K562 (cell line): ENCODE data around the gene BCAP31. TPM values are rescaled to one million over a fixed set of nuclear protein-coding genes. Genes with fewer than 3 reads are reported as not detected.
A peak's percentile ranks its signal among the peaks of the same experiment; 100 is the strongest.

Experiments
- ATAC-seq: fragments of 200-7000 bp; cut with Tn5 transposase; 3 replicates; pipeline ENCODE4 v1.9.1; 2020; ENCODE audit warnings: moderate library complexity
- BruUV-seq: library from RNA; stranded (reverse); fragments of 400-500 nt; replicated peaks from 2 replicates; lab custom pipeline; 2021; lab: Mats Ljungman, UMichigan
- CTCF ChIA-PET: fragments of 300-600 bp; formaldehyde crosslinking; extraction: SDS; loops from one replicate; lab custom pipeline; 2021; ENCODE audit warnings: low intra/inter-chr PET ratio; lab: Yijun Ruan, JAX
- POLR2A ChIA-PET: fragments of 300-600, 350-650 bp; sonication (Branson Sonifier 250); formaldehyde crosslinking; extraction: SDS; loops from one replicate; lab custom pipeline; 2021; ENCODE audit warnings: antibody characterized with exemption, inconsistent platforms; lab: Yijun Ruan, JAX
- DNase-seq, 4 experiments: peaks; one replicate each; pipeline versions ENCODE4 v3.0.0 to v3.0.0-alpha.2; 2011 to 2018; ENCODE audit warnings: low spot score in 3 of 4, mixed read lengths in 3 of 4; ENCODE audit errors: extremely low read depth in 1 of 4
- FAIRE-seq: peaks from 2 replicates; lab custom pipeline; 2011; peaks lifted over from hg19 to GRCh38; lab: Jason Lieb, UNC
- H2AFZ ChIP-seq: 2 replicates; pipeline ENCODE4 v1.6.0; 2011; ENCODE audit warnings: low read depth, low read length, control low read depth, inconsistent platforms
- H3K27ac ChIP-seq: fragments of 200-600 bp; 3 replicates; pipeline ENCODE4 v1.8.0; 2011; ENCODE audit warnings: low read depth, mild to moderate bottlenecking, control low read depth, inconsistent platforms, low read length, moderate library complexity, mixed read lengths; ENCODE audit errors: extremely low read depth
- H3K27me3 ChIP-seq, 2 experiments: fragments of 300-600 bp in 1 of 2; 2 replicates in 1 of 2; 3 replicates in 1 of 2; pipeline versions ENCODE4 v1.6.0 to v1.8.0; 2011; ENCODE audit warnings: inconsistent platforms in 2 of 2, low read length in 2 of 2, mild to moderate bottlenecking in 1 of 2, mixed read lengths in 1 of 2, moderate library complexity in 1 of 2; ENCODE audit not compliant: control insufficient read depth in 2 of 2, insufficient read depth in 2 of 2
- H3K36me3 ChIP-seq: fragments of 300-600 bp; 3 replicates; pipeline ENCODE4 v1.8.0; 2011; ENCODE audit warnings: mild to moderate bottlenecking, low read length, inconsistent platforms; ENCODE audit not compliant: control insufficient read depth, insufficient read depth
- H3K4me1 ChIP-seq, 2 experiments: fragments of 200-600 bp in 1 of 2; replicated peaks in 1 of 2; 2 replicates in 1 of 2; 3 replicates in 1 of 2; pipeline versions ENCODE4 v1.5.1 to v1.8.0; 2011; ENCODE audit warnings: inconsistent platforms in 2 of 2, low read length in 2 of 2, mild to moderate bottlenecking in 1 of 2, mixed read lengths in 1 of 2, moderate library complexity in 1 of 2; ENCODE audit not compliant: control insufficient read depth in 2 of 2, insufficient read depth in 2 of 2
- H3K4me2 ChIP-seq: 2 replicates; pipeline ENCODE4 v1.6.1; 2011; ENCODE audit warnings: low read length, control low read depth, inconsistent platforms, mixed read lengths; ENCODE audit not compliant: insufficient read depth
- H3K4me3 ChIP-seq: fragments of 200-600 bp; sonication (generic), shearing (Covaris generic); 2 replicates; pipeline ENCODE4 v1.5.1; 2016; ENCODE audit warnings: control low read depth, inconsistent platforms
- H3K79me2 ChIP-seq: fragments of 200-600 bp; 3 replicates; pipeline ENCODE4 v1.8.0; 2011; ENCODE audit warnings: low read length, inconsistent platforms; ENCODE audit not compliant: control insufficient read depth, insufficient read depth
- H3K9ac ChIP-seq, 2 experiments: 2 replicates each; pipeline versions ENCODE4 v1.6.0 to v1.6.1; 2011; ENCODE audit warnings: low read depth in 2 of 2, low read length in 2 of 2, control low read depth in 1 of 2, inconsistent platforms in 1 of 2, mild to moderate bottlenecking in 1 of 2, mixed read lengths in 1 of 2; ENCODE audit not compliant: insufficient read depth in 1 of 2
- H3K9me1 ChIP-seq: one replicate; pipeline ENCODE4 v1.6.0; 2011; ENCODE audit warnings: inconsistent platforms, mild to moderate bottlenecking, low read length, moderate library complexity; ENCODE audit not compliant: control insufficient read depth, insufficient read depth
- H3K9me3 ChIP-seq: replicated peaks from 2 replicates; pipeline ENCODE4 v1.5.1; 2011; ENCODE audit warnings: low read depth, low read length, inconsistent platforms; ENCODE audit not compliant: control insufficient read depth, insufficient read depth
- H4K20me1 ChIP-seq: replicated peaks from 2 replicates; pipeline ENCODE4 v1.6.1; 2011; ENCODE audit warnings: low read length, inconsistent platforms, mixed read lengths; ENCODE audit not compliant: control insufficient read depth, insufficient read depth
- ELF1 ChIP-seq: fragments of 200-800 bp; sonication (Bioruptor generic); IDR thresholded peaks from 2 replicates; pipeline ENCODE4 v1.6.1; 2016; ENCODE audit warnings: missing genetic modification characterization, missing compliant biosample characterization
- RBFOX2 ChIP-seq: fragments of 200-400 bp; formaldehyde crosslinking; IDR thresholded peaks from 2 replicates; pipeline ENCODE4 v1.6.1; 2017; ENCODE audit warnings: low read depth, mild to moderate bottlenecking, low read length, moderate library complexity
- WHSC1 ChIP-seq: IDR thresholded peaks from one replicate; pipeline ENCODE4 v1.6.1; 2012; ENCODE audit warnings: low read length, control low read depth, inconsistent platforms
- WGBS: fragments of 100-300 bp; shearing (Covaris generic); methylation state at CpG from one replicate; pipeline ENCODE4 v1.1.6; 2016; ENCODE audit warnings: low coverage, mixed read lengths; ENCODE audit not compliant: insufficient coverage; ENCODE audit errors: missing lambda C conversion rate; 5-methylcytosine and 5-hydroxymethylcytosine counted together
- in situ Hi-C: fragments of 300-500 bp; cut with MboI; formaldehyde crosslinking; loops from 4 replicates; pipeline ENCODE4 v1.15.0; 2018; ENCODE audit warnings: inconsistent platforms, mixed read lengths
- intact Hi-C: fragments of 100-400 bp; cut with micrococcal nuclease; formaldehyde crosslinking; loops from 2 replicates; pipeline ENCODE4 v1.14.2; 2022
- polyA plus RNA-seq, 8 experiments: library from polyadenylated mRNA; depleted of rRNA in 4 of 8; stranded (reverse) in 5 of 8; unstranded in 3 of 8; fragments of >200 nt; fragmentation: Nextera tagmentation in 2 of 8; fragmentation: Illumina TruSeq in 1 of 8; extraction: Ambion mirVana in 2 of 8; extraction: Trizol in 1 of 8; gene quantifications; 2 replicates each; pipeline versions ENCODE4 v1.2.1 to v1.2.3, GENCODE V29; 2011 to 2014; ENCODE audit warnings: inconsistent platforms in 1 of 8, missing spikeins in 1 of 8
- total RNA-seq, 7 experiments: library from RNA; depleted of rRNA in 6 of 7; stranded (reverse); fragments of >200 nt in 6 of 7; fragmentation: Illumina TruSeq in 2 of 7; extraction: Trizol in 2 of 7; gene quantifications; 2 replicates each; pipeline versions ENCODE4 v1.2.1 to v1.2.3, GENCODE V29; 2011 to 2021; ENCODE audit warnings: low replicate concordance in 1 of 7

Gene BCAP31
- total and polyA plus RNA-seq, 9 of the 15 experiments (the other 6 are each of a cell fraction or from before 2014, with no cell fraction given) = 156 to 683 (median 188) TPM

DNA sequence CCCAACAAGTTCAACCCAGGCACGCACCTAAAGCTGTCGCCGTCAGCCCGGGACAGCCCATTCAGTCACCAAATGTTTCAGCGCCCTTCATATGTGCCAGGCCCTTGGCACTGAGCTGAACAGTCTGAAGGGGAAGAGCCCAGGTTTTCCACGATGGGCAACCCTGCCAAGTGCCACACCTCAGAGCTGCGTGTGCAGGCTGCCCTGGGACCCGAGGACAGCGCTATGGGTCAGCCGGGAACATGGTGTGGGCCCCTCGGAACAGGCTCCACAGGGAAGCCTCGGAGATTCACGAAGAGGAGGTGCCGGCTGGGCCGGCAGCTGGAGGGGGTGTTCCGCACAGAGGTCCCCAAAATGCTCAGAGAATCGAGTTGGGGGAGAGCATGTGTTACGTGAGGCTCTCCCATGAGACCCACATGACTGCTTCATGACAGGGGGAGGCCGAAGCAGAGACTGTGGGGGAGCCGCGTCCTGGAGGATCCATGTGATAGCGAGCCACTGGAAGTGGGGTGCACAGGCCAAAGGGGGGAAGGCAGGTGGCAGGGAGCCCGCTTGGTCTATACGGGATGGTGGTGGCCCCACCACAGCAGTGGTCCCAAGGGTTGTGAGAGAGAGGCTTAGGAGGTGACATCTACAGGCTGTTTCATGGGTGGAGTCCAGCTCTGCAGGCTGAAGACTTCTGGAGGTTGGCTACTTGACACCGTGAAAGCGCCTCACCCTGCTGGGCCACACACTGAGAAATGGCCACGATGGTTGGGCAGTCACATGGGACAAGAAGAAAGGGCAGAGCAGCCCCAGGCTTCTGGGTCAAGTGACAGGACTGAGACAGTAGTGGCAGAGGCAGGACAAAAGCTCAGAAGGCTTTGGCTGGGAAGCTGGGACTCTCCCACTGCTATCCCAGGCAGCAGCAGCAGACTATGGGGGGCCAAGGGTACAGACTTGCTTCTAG lies 14.2 kb downstream of the BCAP31 start:
- WGBS = 82% methylated on average over 13 of the region's 27 CpGs
- Histone ChIP-seq H3K9me3 (no peaks in the 10 kb centered on the region), H3K27me3 (no peaks in the 10 kb centered on the region), H3K4me1 (peaks cover 3 to 13% of the 10 kb centered on the region in 2 experiments; a peak in 4 of 5 replicates), H3K36me3 (peaks cover 76% of the 10 kb centered on the region; the same call in 2 of the 3 replicates), H3K27ac (no peak overlapping the region), H2AFZ (no peak overlapping the region), H3K4me2 (no peak overlapping the region), H3K79me2 (peaks cover 9% of the 10 kb centered on the region; the same call in 1 of the 3 replicates), H4K20me1 (no peaks in the 10 kb centered on the region; the same call in 1 of the 2 replicates), H3K9me1 (peaks cover 3% of the 10 kb centered on the region), H3K9ac (no peak overlapping the region), H3K4me3 (no peak overlapping the region)
- ChIA-PET POLR2A (interaction anchor here (0.6 to 1.5 kb wide), 3 partner anchors 11 to 1143 kb away, joined by 3 to 4 read pairs (median 4); no protein-coding TSS in a partner anchor), CTCF (interaction anchor here (3.0 kb wide), 1 partner anchor 171 kb away, joined by 14 read pairs; no protein-coding TSS in a partner anchor)
- intact Hi-C loops (loop anchor here (2.0 kb wide), 1 partner anchor 99 kb away; no protein-coding TSS in a partner anchor), in situ Hi-C loops (no loop called here)
- DNase-seq = no peak
- no peak for TF ChIP-seq WHSC1
- TF ChIP-seq ELF1 (tag) = no peak
- TF ChIP-seq RBFOX2 = peak; percentile 55
- ATAC-seq = no peak
- no TSS peak for BruUV-seq
- no peak for FAIRE-seq
